HepG2 (cell line): Measurements from ENCODE around the gene SLCO2A1.

ENCODE experiments used
- MEF2D ChIP-seq: sonication (generic); formaldehyde crosslinking; IDR thresholded peaks from 2 replicates; pipeline ENCODE4 v1.5.1; 2020; ENCODE audit warnings: mild to moderate bottlenecking, missing genetic modification reagents
- PBX3 ChIP-seq: sonication (generic); formaldehyde crosslinking; IDR thresholded peaks from 2 replicates; pipeline ENCODE4 v1.8.1; 2023; ENCODE audit warnings: missing genetic modification reagents, inconsistent platforms, borderline replicate concordance
- REST ChIP-seq, 2 experiments: IDR thresholded peaks; 2 replicates each; pipeline ENCODE4 v1.6.1; 2011 to 2012; ENCODE audit warnings: low read length in 2 of 2, borderline replicate concordance in 1 of 2, low read depth in 1 of 2, mild to moderate bottlenecking in 1 of 2, moderate library complexity in 1 of 2
- RFX3 ChIP-seq: IDR thresholded peaks from 2 replicates; pipeline ENCODE4 v1.6.1; 2016; ENCODE audit warnings: missing biosample characterization, missing genetic modification reagents
- SKIL ChIP-seq: sonication (generic); formaldehyde crosslinking; IDR thresholded peaks from 2 replicates; pipeline ENCODE4 v1.8.0; 2022; ENCODE audit warnings: missing genetic modification reagents, mild to moderate bottlenecking, moderate library complexity, borderline replicate concordance
- THAP7 ChIP-seq: sonication (generic); formaldehyde crosslinking; IDR thresholded peaks from 2 replicates; pipeline ENCODE4 v1.8.1; 2023; ENCODE audit warnings: mild to moderate bottlenecking, missing genetic modification reagents
- TRIM24 ChIP-seq: sonication (generic); formaldehyde crosslinking; IDR thresholded peaks from 2 replicates; pipeline ENCODE4 v1.8.0; 2022; ENCODE audit warnings: mild to moderate bottlenecking, missing genetic modification reagents
- ZNF335 ChIP-seq: sonication (generic); formaldehyde crosslinking; IDR thresholded peaks from 2 replicates; pipeline ENCODE4 v1.4.0; 2020; ENCODE audit warnings: missing genetic modification reagents

GRCh38 chr3:134057006-134057653, 27.4 kb upstream of the SLCO2A1 start:
- TF ChIP-seq PBX3 (CRISPR knock-in tag), result no peak
- no peak for TF ChIP-seq ZNF335 (CRISPR knock-in tag)
- TF ChIP-seq SKIL (CRISPR knock-in tag), result no peak
- no peak for TF ChIP-seq TRIM24 (CRISPR knock-in tag)
- no peak for TF ChIP-seq THAP7 (CRISPR knock-in tag)
- no peak for TF ChIP-seq RFX3
- no peak for TF ChIP-seq REST (IDR thresholded peaks at IDR 0.05; ENCODE audit: borderline replicate concordance in 1 of 2, low read depth in 1 of 2, low read length in 2 of 2)
- TF ChIP-seq MEF2D (CRISPR knock-in tag), result no peak
